ENCODE measurements around the gene MSRB3. TPM values are rescaled to one million over a fixed set of nuclear protein-coding genes. Genes with fewer than 3 reads are reported as not detected.

The MSRB3 gene
- polyA plus RNA-seq, 1 of the 3 experiments (the other 2 are of a cell fraction) = 24.3 TPM

- no peak for DNase-seq
- H3K27me3 ChIP-seq (ENCODE audit: insufficient read depth) = no peaks in the 10 kb centered on the region
- no peak overlapping the region for H3K4me3 ChIP-seq (ENCODE audit: low read depth in 2 of 2, low read length in 1 of 2)
- peak overlapping the region; percentile 41; the same call in 1 of the 2 replicates for H3K4me2 ChIP-seq
- POLR2A ChIA-PET = no interaction called here
- CTCF ChIA-PET = no interaction called here
- H3K79me2 ChIP-seq (ENCODE audit: insufficient read depth) = no peaks in the 10 kb centered on the region
- H3K9me3 ChIP-seq = no peaks in the 10 kb centered on the region
- H3K36me3 ChIP-seq (replicated peaks in 1 of 2; ENCODE audit: control insufficient read depth in 1 of 2, insufficient read depth in 2 of 2, low read length in 1 of 2) = peaks cover 0 to 9% of the 10 kb centered on the region in 2 experiments
- H3K9me2 ChIP-seq = no peaks in the 10 kb centered on the region
- peaks cover 6% of the 10 kb centered on the region for H3F3A ChIP-seq (replicated peaks; ENCODE audit: insufficient read depth)
- H3K9ac ChIP-seq = no peak overlapping the region
- H3K27ac ChIP-seq (ENCODE audit: low read depth in 2 of 2, low read length in 1 of 2) = peak overlapping the region in 1 of 2 experiments; percentile 43; a peak in 2 of 4 replicates
- H3K4me1 ChIP-seq (ENCODE audit: control insufficient read depth in 1 of 2, insufficient read depth in 2 of 2, low read depth in 1 of 2, low read length in 1 of 2) = peaks cover 0 to 16% of the 10 kb centered on the region in 2 experiments; a peak in 2 of 4 replicates
- TF ChIP-seq POLR2AphosphoS5 (IDR thresholded peaks at IDR 0.05; ENCODE audit: low read depth, low read length) (peak; percentile 65), TCF12 (IDR thresholded peaks at IDR 0.05) (peak; percentile 84), REST (IDR thresholded peaks at IDR 0.05; ENCODE audit: low read depth, low read length) (peak; percentile 39; the same call in 1 of the 2 replicates), FOSL2 (IDR thresholded peaks at IDR 0.05; ENCODE audit: borderline replicate concordance, low read depth) (peak; percentile 83), TEAD4 (IDR thresholded peaks at IDR 0.05; ENCODE audit: borderline replicate concordance, insufficient read depth) (peak; percentile 42; the same call in 1 of the 2 replicates), USF2 (IDR thresholded peaks at IDR 0.05; ENCODE audit: borderline replicate concordance, low read depth, low read length) (no peak), TAF1 (IDR thresholded peaks at IDR 0.05; ENCODE audit: borderline replicate concordance, low read depth, low read length) (no peak; the same call in 1 of the 2 replicates), EP300 (IDR thresholded peaks at IDR 0.05; ENCODE audit: borderline replicate concordance in 1 of 2, low read depth in 1 of 2, low read length in 1 of 2) (peak in 1 of 2 experiments; percentile 77; a peak in 1 of 4 replicates), PBX3 (IDR thresholded peaks at IDR 0.05) (peak; percentile 79), NFIC (IDR thresholded peaks at IDR 0.05; ENCODE audit: borderline replicate concordance) (peak; percentile 76), GATA2 (CRISPR knock-in tag; IDR thresholded peaks at IDR 0.05) (no peak), MAX (IDR thresholded peaks at IDR 0.05; ENCODE audit: low read depth) (peak; percentile 88), JUND (IDR thresholded peaks at IDR 0.05) (peak; percentile 87), SIN3A (IDR thresholded peaks at IDR 0.05; ENCODE audit: borderline replicate concordance, low read depth, low read length) (peak; percentile 33; the same call in 1 of the 2 replicates)
- no peaks in the 10 kb centered on the region for H4K20me1 ChIP-seq (ENCODE audit: insufficient read depth)
- 0% methylated on average over 2 of the region's 2 CpGs for WGBS (ENCODE audit: low lambda C conversion rate)
- no peak overlapping the region for H2AFZ ChIP-seq (ENCODE audit: low read depth)
Observed at GRCh38 chr12:65495233-65495632, 216.8 kb downstream of the MSRB3 start.
